Fibroblast of pulmonary artery (primary cell): Measurements from ENCODE around the gene CIDEB.
A peak's percentile ranks its signal among the peaks of the same experiment; 100 is the strongest.
"Not testable (repeated sequence)": the region's sequence is repeated elsewhere in the genome, so short reads cannot be mapped to it uniquely, and the experiment has no call there.

Source experiments
- DNase-seq: peaks from one replicate; pipeline ENCODE4 v3.0.0-alpha.2; 2010; ENCODE audit warnings: low read depth
- H3K4me3 ChIP-seq: replicated peaks from 2 replicates; pipeline ENCODE4 v1.5.1; 2011; ENCODE audit warnings: low read depth, mild to moderate bottlenecking, control low read depth, low read length, moderate library complexity
- CTCF ChIP-seq: IDR thresholded peaks from 2 replicates; pipeline ENCODE4 v1.5.1; 2011; ENCODE audit warnings: mild to moderate bottlenecking, control low read depth, low read length, inconsistent platforms; ENCODE audit errors: missing control alignments

CIDEB gene

GRCh38 chr14:24307575-24308341, at the start of gene CIDEB:
TSS of gene CIDEB (minus strand) at chr14:24307977. CDS start at chr14:24307858, 119 bp downstream.
- no peak within 1 kb of the TSS for H3K4me3 ChIP-seq
- DNase-seq, result peak; percentile 66
- peak; percentile 98 for TF ChIP-seq CTCF

GRCh38 chr14:24356208-24356607, 48.4 kb upstream of the CIDEB start:
- DNase-seq, result no peak
- no peak overlapping the region for H3K4me3 ChIP-seq
- no peak for TF ChIP-seq CTCF

- no peak overlapping the region for H3K4me3 ChIP-seq
- TF ChIP-seq CTCF, result no peak
- no peak for DNase-seq
These were observed 47.2 kb upstream of the CIDEB start for GRCh38 chr14:24355009-24355408.

GRCh38 chr14:24354482-24354825, 46.7 kb upstream of the CIDEB start:
- DNase-seq, H3K4me3 ChIP-seq: not testable (repeated sequence)

GRCh38 chr14:24353559-24354481, 46.0 kb upstream of the CIDEB start:
- no peak overlapping the region for H3K4me3 ChIP-seq
- peak; percentile 63 for DNase-seq
- TF ChIP-seq CTCF, result no peak

GRCh38 chr14:24351517-24351916, 43.7 kb upstream of the CIDEB start:
- H3K4me3 ChIP-seq, result no peak overlapping the region
- DNase-seq, result peak; percentile 41

More at GRCh38 chr14:24351517-24351916, 43.7 kb upstream of the CIDEB start:
- TF ChIP-seq CTCF, result no peak
